Liver (tissue), 9 donors: ENCODE data around the gene CACNA1B. TPM values are rescaled to one million over a fixed set of nuclear protein-coding genes. Genes with fewer than 3 reads are reported as not detected.

Experiments used
- DNase-seq: peaks from one replicate; pipeline ENCODE4 v3.0.0-alpha.2; 2017; ENCODE audit warnings: low spot score
- H3K27ac ChIP-seq, 2 donors: one replicate each; pipeline ENCODE4 v1.7.0; 2013; ENCODE audit warnings: inconsistent platforms in 2 of 2, low read length in 2 of 2, control low read depth in 1 of 2, low read depth in 1 of 2, mild to moderate bottlenecking in 1 of 2
- H3K27me3 ChIP-seq, 4 donors: one replicate each; pipeline versions ENCODE4 v1.6.1 to v1.7.0; 2013; ENCODE audit warnings: low read length in 3 of 4, inconsistent platforms in 1 of 4, mild to moderate bottlenecking in 1 of 4, moderate library complexity in 1 of 4; ENCODE audit not compliant: control insufficient read depth in 4 of 4, insufficient read depth in 4 of 4
- H3K36me3 ChIP-seq, 4 donors: one replicate each; pipeline versions ENCODE4 v1.6.1 to v1.7.0; 2013; ENCODE audit warnings: low read length in 3 of 4, mild to moderate bottlenecking in 3 of 4, low read depth in 1 of 4, moderate library complexity in 1 of 4; ENCODE audit not compliant: control insufficient read depth in 4 of 4, insufficient read depth in 3 of 4
- H3K4me1 ChIP-seq, 4 donors: one replicate each; pipeline versions ENCODE4 v1.6.1 to v1.7.0; 2013; ENCODE audit warnings: low read length in 3 of 4, mild to moderate bottlenecking in 3 of 4, moderate library complexity in 1 of 4; ENCODE audit not compliant: control insufficient read depth in 4 of 4, insufficient read depth in 4 of 4
- H3K4me3 ChIP-seq, 3 donors: one replicate each; pipeline versions ENCODE4 v1.6.1 to v1.7.0; 2013; ENCODE audit warnings: low read length in 3 of 3, control low read depth in 1 of 3, low read depth in 1 of 3, mild to moderate bottlenecking in 1 of 3
- H3K9ac ChIP-seq, 2 donors: one replicate each; pipeline ENCODE4 v1.7.0; 2013; ENCODE audit warnings: low read length in 2 of 2, mild to moderate bottlenecking in 2 of 2, moderate library complexity in 2 of 2, control low read depth in 1 of 2, low read depth in 1 of 2
- H3K9me3 ChIP-seq, 4 donors: one replicate each; pipeline versions ENCODE4 v1.6.1 to v1.7.0; 2013; ENCODE audit warnings: low read length in 3 of 4; ENCODE audit not compliant: control insufficient read depth in 4 of 4
- EGR1 ChIP-seq, 2 donors: IDR thresholded peaks; 2 replicates each; pipeline ENCODE4 v1.6.1; 2016 to 2018; ENCODE audit warnings: antibody characterized with exemption in 2 of 2, low read depth in 2 of 2
- FOXA2 ChIP-seq: IDR thresholded peaks from 2 replicates; pipeline ENCODE4 v1.6.1; 2016; ENCODE audit warnings: antibody characterized with exemption
- HNF4G ChIP-seq: IDR thresholded peaks from 2 replicates; pipeline ENCODE4 v1.6.1; 2016; ENCODE audit warnings: antibody characterized with exemption
- RXRA ChIP-seq, 2 donors: IDR thresholded peaks; 2 replicates each; pipeline ENCODE4 v1.6.1; 2017 to 2018; ENCODE audit warnings: antibody characterized with exemption in 2 of 2, mild to moderate bottlenecking in 1 of 2
- TAF1 ChIP-seq: conservative IDR thresholded peaks from 2 replicates; pipeline ENCODE4 v1.6.1; 2016; ENCODE audit warnings: antibody characterized with exemption, mild to moderate bottlenecking
- YY1 ChIP-seq: IDR thresholded peaks from 2 replicates; pipeline ENCODE4 v1.6.1; 2016; ENCODE audit warnings: antibody characterized with exemption, mild to moderate bottlenecking
- ZBTB33 ChIP-seq: IDR thresholded peaks from 2 replicates; pipeline ENCODE4 v1.6.1; 2016; ENCODE audit warnings: antibody characterized with exemption
- WGBS: extraction: QIAGEN DNeasy Blood & Tissue Kit; methylation state at CpG from one replicate; pipeline ENCODE4 v1.1.7; 2013; 5-methylcytosine and 5-hydroxymethylcytosine counted together
- polyA plus RNA-seq, 2 donors: library from polyadenylated mRNA; stranded (reverse) in 1 of 2; unstranded in 1 of 2; fragments of 200-250 nt in 1 of 2; fragments of >200 nt in 1 of 2; fragmentation: Nextera tagmentation in 1 of 2; extraction: Ambion mirVana in 1 of 2; gene quantifications; one replicate each; pipeline versions ENCODE4 v1.2.1 to v1.2.3, GENCODE V29; 2013 to 2015
- total RNA-seq, 2 donors: library from RNA; depleted of rRNA; stranded (reverse); fragments of >200 nt; gene quantifications; one replicate each; pipeline ENCODE4 v1.2.3, GENCODE V29; 2014
- TF ChIP-seq, protein P1 (sequence below): IDR thresholded peaks from 2 replicates; pipeline ENCODE4 v1.6.1; 2016; ENCODE audit warnings: antibody characterized with exemption
- TF ChIP-seq, protein P2 (sequence below): IDR thresholded peaks from 2 replicates; pipeline ENCODE4 v1.6.1; 2016; ENCODE audit warnings: antibody characterized with exemption, mild to moderate bottlenecking
- TF ChIP-seq, protein P3 (sequence below): fragments of 150-350 bp; IDR thresholded peaks from 2 replicates; pipeline ENCODE4 v1.5.1; 2017; ENCODE audit warnings: improper control_type of control experiment, low read depth, low read length; ENCODE audit not compliant: missing input control
- donor health status: healthy.
- donor health status: healthy.
- donor health status: healthy.
- donor health status: healthy.
- donor health status: healthy.

The CACNA1B gene
- total and polyA plus RNA-seq, 4 donors = under 0.01 to 0.05 TPM; not detected in 2

DNA sequence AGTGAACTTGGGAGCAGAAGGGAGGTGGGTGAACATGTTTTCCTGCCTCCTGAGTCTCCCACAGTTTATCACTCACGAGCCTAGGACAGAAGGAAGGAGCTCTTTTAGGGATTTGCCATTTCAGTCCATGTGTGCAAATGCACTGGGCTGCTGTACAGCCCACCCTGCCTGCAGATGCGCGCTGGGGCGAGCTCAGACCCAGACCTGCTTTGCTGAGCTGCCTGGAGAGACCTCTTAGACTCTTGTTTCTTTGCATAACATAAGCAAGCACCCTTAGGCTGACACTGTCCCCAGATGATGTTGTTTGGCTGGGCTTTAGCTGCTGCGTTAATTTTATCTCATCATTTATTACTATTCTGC is 199.0 kb downstream of the CACNA1B start:
- no peaks in the 10 kb centered on the region for H3K36me3 ChIP-seq
- no peak for TF ChIP-seq ZBTB33
- TF ChIP-seq, protein P1, sequence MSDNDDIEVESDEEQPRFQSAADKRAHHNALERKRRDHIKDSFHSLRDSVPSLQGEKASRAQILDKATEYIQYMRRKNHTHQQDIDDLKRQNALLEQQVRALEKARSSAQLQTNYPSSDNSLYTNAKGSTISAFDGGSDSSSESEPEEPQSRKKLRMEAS = no peak
- TF ChIP-seq YY1 = no peak
- TF ChIP-seq FOXA2 = no peak
- no peak for TF ChIP-seq EGR1 (IDR thresholded peaks at IDR 0.05; ENCODE audit: low read depth in 2 of 2)
- no peak for TF ChIP-seq HNF4G
- no peak for TF ChIP-seq RXRA (IDR thresholded peaks at IDR 0.05)
- TF ChIP-seq, protein P2, sequence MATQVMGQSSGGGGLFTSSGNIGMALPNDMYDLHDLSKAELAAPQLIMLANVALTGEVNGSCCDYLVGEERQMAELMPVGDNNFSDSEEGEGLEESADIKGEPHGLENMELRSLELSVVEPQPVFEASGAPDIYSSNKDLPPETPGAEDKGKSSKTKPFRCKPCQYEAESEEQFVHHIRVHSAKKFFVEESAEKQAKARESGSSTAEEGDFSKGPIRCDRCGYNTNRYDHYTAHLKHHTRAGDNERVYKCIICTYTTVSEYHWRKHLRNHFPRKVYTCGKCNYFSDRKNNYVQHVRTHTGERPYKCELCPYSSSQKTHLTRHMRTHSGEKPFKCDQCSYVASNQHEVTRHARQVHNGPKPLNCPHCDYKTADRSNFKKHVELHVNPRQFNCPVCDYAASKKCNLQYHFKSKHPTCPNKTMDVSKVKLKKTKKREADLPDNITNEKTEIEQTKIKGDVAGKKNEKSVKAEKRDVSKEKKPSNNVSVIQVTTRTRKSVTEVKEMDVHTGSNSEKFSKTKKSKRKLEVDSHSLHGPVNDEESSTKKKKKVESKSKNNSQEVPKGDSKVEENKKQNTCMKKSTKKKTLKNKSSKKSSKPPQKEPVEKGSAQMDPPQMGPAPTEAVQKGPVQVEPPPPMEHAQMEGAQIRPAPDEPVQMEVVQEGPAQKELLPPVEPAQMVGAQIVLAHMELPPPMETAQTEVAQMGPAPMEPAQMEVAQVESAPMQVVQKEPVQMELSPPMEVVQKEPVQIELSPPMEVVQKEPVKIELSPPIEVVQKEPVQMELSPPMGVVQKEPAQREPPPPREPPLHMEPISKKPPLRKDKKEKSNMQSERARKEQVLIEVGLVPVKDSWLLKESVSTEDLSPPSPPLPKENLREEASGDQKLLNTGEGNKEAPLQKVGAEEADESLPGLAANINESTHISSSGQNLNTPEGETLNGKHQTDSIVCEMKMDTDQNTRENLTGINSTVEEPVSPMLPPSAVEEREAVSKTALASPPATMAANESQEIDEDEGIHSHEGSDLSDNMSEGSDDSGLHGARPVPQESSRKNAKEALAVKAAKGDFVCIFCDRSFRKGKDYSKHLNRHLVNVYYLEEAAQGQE = no peak
- no peak for DNase-seq

DNA sequence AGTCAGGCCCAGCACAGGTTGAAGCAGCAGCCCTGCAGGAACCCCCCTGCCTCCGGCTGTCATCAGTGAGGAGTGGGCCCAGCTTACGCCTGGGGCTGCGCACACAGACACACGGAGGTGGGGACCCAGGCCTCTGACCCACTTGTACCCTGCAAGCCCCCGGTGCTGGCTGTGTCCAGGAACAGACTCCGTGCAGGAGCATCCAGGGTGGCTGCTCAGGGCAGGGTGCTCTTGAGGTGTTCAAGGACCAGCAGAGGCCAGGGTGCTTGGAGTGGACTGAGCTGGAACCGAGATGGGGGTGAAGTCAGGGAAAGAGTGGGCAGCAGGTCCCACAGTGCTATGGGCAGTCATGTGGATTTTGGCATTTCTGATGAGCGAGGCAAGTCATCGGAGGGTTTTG is 199.5 kb downstream of the CACNA1B start:
- no peak overlapping the region for H3K9ac ChIP-seq
- no peaks in the 10 kb centered on the region for H3K36me3 ChIP-seq
- H3K27me3 ChIP-seq = no peaks in the 10 kb centered on the region
- no peak overlapping the region for H3K4me3 ChIP-seq
- TF ChIP-seq, protein P3, sequence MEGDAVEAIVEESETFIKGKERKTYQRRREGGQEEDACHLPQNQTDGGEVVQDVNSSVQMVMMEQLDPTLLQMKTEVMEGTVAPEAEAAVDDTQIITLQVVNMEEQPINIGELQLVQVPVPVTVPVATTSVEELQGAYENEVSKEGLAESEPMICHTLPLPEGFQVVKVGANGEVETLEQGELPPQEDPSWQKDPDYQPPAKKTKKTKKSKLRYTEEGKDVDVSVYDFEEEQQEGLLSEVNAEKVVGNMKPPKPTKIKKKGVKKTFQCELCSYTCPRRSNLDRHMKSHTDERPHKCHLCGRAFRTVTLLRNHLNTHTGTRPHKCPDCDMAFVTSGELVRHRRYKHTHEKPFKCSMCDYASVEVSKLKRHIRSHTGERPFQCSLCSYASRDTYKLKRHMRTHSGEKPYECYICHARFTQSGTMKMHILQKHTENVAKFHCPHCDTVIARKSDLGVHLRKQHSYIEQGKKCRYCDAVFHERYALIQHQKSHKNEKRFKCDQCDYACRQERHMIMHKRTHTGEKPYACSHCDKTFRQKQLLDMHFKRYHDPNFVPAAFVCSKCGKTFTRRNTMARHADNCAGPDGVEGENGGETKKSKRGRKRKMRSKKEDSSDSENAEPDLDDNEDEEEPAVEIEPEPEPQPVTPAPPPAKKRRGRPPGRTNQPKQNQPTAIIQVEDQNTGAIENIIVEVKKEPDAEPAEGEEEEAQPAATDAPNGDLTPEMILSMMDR = no peak
- no peak for TF ChIP-seq TAF1
- DNase-seq = peak; percentile 13
- 88% methylated on average over 9 of the region's 9 CpGs for WGBS
- no peaks in the 10 kb centered on the region for H3K9me3 ChIP-seq
- H3K4me1 ChIP-seq = no peaks in the 10 kb centered on the region
- H3K27ac ChIP-seq = no peak overlapping the region

More for the DNA sequence above, 199.0 kb downstream of the CACNA1B start:
- WGBS = 83% methylated on average over 5 of the region's 5 CpGs
- Histone ChIP-seq H3K4me3 (no peak overlapping the region), H3K27ac (no peak overlapping the region), H3K9ac (no peak overlapping the region), H3K27me3 (no peaks in the 10 kb centered on the region), H3K9me3 (no peaks in the 10 kb centered on the region), H3K4me1 (no peaks in the 10 kb centered on the region)
